ENCODE results near the gene IFT88.

GRCh38 chr13:20727856-20728255 is 160.9 kb downstream of the IFT88 start:
- no peak for TF ChIP-seq CTCF (IDR thresholded peaks at IDR 0.05)
- TF ChIP-seq POLR2A (IDR thresholded peaks at IDR 0.05), result no peak

All from heart left ventricle (tissue), 13 donors.